ENCODE measurements around the gene ING1. TPM values are rescaled to one million over a fixed set of nuclear protein-coding genes. Genes with fewer than 3 reads are reported as not detected.

The ING1 gene
- total and polyA plus RNA-seq, 7 donors = 5.2 to 16.9 (median 7.0) TPM

DNA sequence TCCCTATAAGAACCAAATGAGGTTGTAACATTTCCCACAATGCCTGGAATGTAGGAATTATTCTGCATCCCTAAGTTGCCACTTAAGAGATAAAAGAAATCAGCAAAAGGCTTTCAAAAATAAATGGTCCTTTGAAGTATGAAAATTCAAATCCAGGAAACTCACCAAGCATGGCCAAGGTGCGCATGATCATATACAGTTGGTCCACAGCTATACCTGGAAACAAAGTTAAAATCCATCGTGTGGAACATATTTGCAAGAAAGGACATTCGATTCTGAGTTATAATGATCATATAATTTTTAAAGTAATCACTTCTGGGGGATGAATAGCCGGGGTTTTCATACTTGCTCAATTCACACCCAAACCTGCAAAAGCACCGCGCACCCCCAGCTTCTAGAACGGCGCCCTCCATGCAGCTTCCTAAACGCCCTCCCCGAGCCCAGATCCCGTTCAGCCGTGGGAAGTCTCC lies 8.1 kb upstream of the ING1 start:
- H3K9me3 ChIP-seq = no peaks in the 10 kb centered on the region
- TF ChIP-seq, protein P1, sequence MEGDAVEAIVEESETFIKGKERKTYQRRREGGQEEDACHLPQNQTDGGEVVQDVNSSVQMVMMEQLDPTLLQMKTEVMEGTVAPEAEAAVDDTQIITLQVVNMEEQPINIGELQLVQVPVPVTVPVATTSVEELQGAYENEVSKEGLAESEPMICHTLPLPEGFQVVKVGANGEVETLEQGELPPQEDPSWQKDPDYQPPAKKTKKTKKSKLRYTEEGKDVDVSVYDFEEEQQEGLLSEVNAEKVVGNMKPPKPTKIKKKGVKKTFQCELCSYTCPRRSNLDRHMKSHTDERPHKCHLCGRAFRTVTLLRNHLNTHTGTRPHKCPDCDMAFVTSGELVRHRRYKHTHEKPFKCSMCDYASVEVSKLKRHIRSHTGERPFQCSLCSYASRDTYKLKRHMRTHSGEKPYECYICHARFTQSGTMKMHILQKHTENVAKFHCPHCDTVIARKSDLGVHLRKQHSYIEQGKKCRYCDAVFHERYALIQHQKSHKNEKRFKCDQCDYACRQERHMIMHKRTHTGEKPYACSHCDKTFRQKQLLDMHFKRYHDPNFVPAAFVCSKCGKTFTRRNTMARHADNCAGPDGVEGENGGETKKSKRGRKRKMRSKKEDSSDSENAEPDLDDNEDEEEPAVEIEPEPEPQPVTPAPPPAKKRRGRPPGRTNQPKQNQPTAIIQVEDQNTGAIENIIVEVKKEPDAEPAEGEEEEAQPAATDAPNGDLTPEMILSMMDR (IDR thresholded peaks at IDR 0.05) = no peak
- 6 to 8% (median 6%) methylated on average over 12 of the region's 12 CpGs for WGBS, 3 donors
- intact Hi-C loops (cut with DNase I) = no loop called here
- H3K36me3 ChIP-seq (ENCODE audit: insufficient read depth in 1 of 2, low read depth in 1 of 2) = peaks cover 0 to 18% of the 10 kb centered on the region in 2 donors
- ATAC-seq (no peak), DNase-seq (no peak)
- H3K27ac ChIP-seq = peak overlapping the region; percentile 88
- peak overlapping the region; percentile 75 for H3K4me3 ChIP-seq
- peaks cover 45% of the 10 kb centered on the region for H3K4me1 ChIP-seq
- no peaks in the 10 kb centered on the region for H3K27me3 ChIP-seq (ENCODE audit: insufficient read depth in 3 of 3, low read length in 2 of 3)

DNA sequence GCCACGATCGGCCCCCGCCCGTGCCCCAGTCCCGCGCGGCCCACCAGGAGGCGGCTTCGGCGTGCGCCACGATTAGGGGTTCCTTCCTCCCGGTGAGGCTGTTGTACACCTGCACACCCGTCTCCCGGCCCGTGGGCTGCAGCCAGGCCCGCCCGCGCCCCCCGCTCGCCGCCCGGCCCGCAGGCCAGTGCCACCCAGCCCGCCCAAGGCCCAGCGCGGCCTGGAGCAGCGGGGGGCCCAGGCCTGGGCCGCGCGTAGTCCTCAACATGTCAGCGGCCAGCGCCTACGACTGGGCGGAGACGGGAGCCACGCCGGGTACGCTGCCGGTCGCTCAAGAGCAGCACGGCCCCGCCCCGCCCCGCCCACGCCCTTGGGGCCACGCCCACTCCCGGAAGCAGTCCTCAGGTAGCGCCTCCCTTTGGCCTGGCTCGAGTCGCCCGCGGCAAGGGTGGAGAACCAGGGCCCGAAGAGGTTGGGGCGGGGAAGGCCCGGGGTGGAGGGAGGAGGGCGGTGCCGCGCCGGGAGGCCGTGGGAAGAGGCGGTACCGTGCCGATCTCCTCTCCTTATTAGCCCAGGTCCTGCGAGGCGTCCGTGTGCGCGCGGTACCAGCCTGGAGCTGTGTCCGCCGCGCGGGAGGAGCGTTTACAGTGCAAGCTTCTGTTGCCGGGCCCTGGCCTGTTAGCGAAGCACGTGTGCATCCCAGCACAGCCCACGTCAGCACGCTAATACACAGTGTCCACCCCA lies 7.5 kb upstream of the ING1 start, which contains the start of gene CARS2:
Gene CARS2 (minus strand): TSS at position 291 of the 744 bp plus-strand sequence. CDS start 23 bp downstream, at position 268.
- peak; percentile 96 to 98 for DNase-seq
- Histone ChIP-seq H3K36me3 (ENCODE audit: insufficient read depth in 1 of 2, low read depth in 1 of 2) (peaks cover 0 to 12% of the 10 kb centered on the region in 2 donors), H3K4me3 (peak within 1 kb of the TSS; percentile 75), H3K27me3 (ENCODE audit: insufficient read depth in 3 of 3, low read length in 2 of 3) (no peaks in the 10 kb centered on the region), H3K9me3 (no peaks in the 10 kb centered on the region), H3K4me1 (peaks cover 45% of the 10 kb centered on the region), H3K27ac (peak within 1 kb of the TSS; percentile 88)
- 0 to 1% (median 1%) methylated on average over 44 to 80 of the region's 80 CpGs for WGBS, 3 donors
- peak; percentile 93 to 96 (median 94) for ATAC-seq
- intact Hi-C loops (cut with DNase I) = no loop called here
- TF ChIP-seq, protein P1 (IDR thresholded peaks at IDR 0.05) = no peak

DNA sequence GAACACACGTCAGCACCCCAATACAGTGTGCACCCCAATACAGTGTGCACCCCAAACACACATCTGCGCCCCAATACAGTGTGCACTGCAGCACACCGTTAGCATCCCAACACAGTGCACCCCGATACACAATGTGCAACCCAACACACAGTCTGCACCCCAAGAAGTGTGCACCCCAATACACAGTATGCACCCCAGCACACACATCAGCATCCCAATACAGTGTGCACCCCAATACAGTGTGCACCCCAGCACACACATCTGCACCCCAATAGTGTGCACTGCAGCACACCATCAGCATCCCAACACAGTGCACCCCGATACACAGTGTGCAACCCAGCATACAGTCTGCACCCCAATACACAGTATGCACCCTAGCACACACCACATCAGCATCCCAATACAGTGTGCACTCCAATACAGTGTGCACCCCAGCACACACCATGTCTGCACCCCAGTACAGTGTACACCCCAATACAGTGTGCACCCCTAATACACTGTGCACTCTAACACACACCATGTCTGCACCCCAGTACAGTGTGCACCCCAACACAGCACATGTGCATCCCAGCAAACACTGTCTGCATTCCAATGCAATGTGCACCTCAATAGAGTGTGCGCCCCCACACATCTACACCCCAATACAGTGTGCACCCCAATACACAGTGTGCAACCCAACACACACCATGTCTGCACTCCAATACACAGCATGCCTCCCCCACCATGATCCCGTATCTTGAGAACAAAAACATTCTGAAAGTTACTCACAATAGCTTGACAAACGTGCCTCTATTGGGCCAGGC lies 6.7 kb upstream of the ING1 start:
- Histone ChIP-seq H3K4me1 (peaks cover 43% of the 10 kb centered on the region), H3K27ac (peak overlapping the region; percentile 88), H3K36me3 (ENCODE audit: insufficient read depth in 1 of 2, low read depth in 1 of 2) (peaks cover 0 to 5% of the 10 kb centered on the region in 2 donors), H3K9me3 (no peaks in the 10 kb centered on the region), H3K4me3 (peak overlapping the region; percentile 75), H3K27me3 (ENCODE audit: insufficient read depth in 3 of 3, low read length in 2 of 3) (no peaks in the 10 kb centered on the region)
- TF ChIP-seq, protein P1 (IDR thresholded peaks at IDR 0.05) = no peak
- DNase-seq (no peak), ATAC-seq (no peak)
- 57 to 58% (median 58%) methylated on average over 8 of the region's 8 CpGs for WGBS, 3 donors
- intact Hi-C loops (cut with DNase I) = no loop called here

DNA sequence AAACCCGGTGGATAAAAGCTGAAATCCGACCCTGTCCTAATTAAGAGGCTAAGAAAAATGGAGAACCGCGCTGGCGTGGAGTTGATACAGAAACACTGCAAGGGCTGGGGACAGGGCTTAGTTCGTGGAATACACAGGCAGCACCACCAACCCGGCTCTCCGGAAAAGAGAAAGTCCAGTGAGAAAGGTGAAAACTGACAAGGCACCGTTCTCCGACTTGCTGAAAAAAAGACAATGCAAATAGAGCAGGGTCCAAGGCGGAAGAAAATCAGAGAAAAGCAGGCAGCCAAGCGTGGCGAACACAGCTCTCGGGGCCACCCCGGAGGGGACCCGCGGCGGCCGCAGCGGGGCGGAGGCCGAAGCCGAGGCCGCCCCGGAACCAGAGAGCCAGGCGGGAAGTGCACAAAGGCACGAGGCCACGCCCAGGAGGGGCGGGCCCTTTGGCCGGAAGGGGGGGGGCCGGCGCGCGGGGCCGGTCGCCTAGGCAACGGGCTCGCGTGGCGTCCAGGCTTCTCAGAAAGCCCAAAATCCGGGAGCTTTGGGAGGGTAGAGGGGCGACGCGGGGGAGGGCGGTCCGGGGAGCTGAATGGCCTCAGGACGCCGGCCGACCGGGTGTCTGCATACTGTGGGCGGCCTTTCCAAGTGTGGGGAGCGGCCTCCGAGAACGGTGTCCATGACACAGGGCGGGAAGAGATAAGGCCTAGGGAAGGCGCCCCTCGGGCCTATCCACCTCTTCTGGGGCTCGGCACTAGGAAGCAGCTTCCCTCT lies 1.2 kb upstream of the ING1 start:
- Histone ChIP-seq H3K4me3 (peak overlapping the region; percentile 90), H3K4me1 (peaks cover 16% of the 10 kb centered on the region), H3K9me3 (no peaks in the 10 kb centered on the region), H3K36me3 (ENCODE audit: insufficient read depth in 1 of 2, low read depth in 1 of 2) (no peaks in the 10 kb centered on the region), H3K27ac (peak overlapping the region; percentile 99), H3K27me3 (ENCODE audit: insufficient read depth in 3 of 3, low read length in 2 of 3) (no peaks in the 10 kb centered on the region)
- TF ChIP-seq, protein P1 (IDR thresholded peaks at IDR 0.05) = no peak
- 1 to 2% (median 1%) methylated on average over 30 to 58 of the region's 58 CpGs for WGBS, 3 donors
- DNase-seq = peak; percentile 87 to 93
- peak; percentile 64 to 70 (median 66) for ATAC-seq
- intact Hi-C loops (cut with DNase I) = loop anchor here (2.0 to 10.0 kb wide), 4 partner anchors 95 to 200 kb away; partner anchors contain the start of gene NAXD (in 1 of the 2)
